Islet of Langerhans (tissue), 1 donor: Measurements from ENCODE around the gene ISG20.

ENCODE experiments used
- FAIRE-seq: peaks from one replicate; lab custom pipeline; 2011; peaks lifted over from hg19 to GRCh38; lab: Jason Lieb, UNC

The ISG20 gene

DNA sequence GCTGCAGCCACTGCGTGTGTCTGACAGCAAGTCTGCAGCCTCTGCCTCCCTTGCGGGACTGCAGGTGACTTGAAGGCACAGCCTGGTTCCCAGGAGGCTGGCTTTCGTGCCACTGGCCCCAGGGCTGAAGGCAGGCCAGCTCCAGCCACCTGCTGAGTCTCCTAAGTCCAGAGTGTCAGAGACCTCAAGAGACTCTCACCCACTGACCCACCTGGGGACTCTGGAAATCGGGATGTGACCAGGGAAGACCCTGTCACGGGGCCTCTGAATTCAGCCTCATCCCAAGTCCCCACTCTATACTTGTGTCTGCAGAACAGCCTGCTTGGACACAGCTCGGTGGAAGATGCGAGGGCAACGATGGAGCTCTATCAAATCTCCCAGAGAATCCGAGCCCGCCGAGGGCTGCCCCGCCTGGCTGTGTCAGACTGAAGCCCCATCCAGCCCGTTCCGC is 16.3 kb downstream of the ISG20 start:
- FAIRE-seq, result no peak

DNA sequence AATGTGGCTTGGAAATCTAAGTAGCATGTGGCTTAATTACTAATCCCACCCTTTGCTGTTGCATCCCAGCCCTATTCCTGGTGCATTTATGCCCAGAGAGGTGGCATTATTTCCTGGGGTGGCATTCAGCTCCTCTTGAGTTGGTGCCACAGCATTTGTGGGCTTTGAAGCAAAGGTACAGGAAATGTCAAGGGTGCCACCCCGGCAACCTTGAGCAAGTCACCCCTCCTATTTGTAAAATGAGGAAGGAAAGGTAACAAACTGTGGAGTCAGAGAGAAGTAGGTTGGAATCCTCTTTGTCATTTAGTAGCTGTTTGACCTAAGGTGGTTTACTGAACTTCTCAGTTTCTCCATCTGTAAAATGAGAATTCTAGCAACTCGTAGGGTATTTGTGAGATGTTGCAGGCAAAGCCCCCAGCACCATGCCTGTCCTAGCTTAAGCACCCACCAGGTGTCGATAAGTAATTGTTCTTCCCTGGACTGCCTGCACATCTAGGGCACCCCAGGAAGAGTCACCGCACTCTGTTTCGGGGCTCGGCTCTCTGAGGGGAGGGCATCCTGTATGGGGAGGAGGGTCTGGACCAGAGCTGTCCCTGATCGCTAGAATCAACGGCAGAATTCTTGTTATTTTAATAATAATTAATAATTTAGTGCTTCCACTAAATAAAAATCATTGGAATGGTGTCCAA is 17.1 kb downstream of the ISG20 start:
- FAIRE-seq, result no peak

- no peak for FAIRE-seq
These were observed 18.0 kb downstream of the ISG20 start for GRCh38 chr15:88656760-88657221.

- no peak for FAIRE-seq
These were observed 18.7 kb downstream of the ISG20 start for GRCh38 chr15:88657326-88658069.

DNA sequence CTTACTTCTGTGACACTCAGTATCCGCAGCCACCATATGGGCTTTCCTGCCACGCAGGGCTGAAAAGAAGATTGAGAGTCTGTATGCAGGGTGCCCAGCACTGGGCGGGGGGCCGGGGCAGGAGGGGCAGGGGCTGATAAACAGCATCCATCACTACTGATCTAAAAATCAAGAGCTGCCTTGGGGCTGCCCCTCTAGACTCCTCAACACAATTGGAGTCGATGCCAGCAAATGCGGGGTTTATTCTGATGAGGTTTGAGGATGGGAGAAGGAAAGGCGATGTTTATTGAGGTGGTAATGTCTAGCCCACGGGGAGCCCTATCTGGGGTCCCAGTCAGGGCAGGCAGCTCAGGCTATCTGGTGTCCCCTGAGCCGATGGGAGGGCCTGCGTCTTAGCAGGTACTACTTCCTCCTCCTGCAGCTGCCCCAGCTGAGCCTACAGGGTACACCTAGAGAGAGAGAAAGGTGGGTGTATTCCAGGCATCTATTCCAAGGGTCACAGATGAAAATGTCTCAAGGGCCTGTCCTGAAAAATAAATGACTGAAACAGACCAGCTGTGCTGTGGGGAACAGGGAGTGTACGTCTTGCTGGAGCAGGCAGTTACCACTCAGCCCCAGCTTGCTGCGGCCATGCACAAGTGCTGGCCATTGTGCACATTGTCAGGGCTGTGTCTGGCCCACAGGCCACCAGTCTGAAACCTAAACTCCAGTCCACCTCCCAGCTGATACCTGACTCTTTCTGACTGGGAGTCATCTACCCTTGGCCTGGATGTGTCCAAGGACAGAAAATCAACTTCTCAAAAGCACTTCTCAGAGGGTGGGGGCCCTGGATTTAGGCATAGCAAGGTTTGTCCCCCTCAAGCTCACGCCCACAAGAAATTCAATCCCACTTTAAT is 19.5 kb downstream of the ISG20 start:
- FAIRE-seq, result no peak

DNA sequence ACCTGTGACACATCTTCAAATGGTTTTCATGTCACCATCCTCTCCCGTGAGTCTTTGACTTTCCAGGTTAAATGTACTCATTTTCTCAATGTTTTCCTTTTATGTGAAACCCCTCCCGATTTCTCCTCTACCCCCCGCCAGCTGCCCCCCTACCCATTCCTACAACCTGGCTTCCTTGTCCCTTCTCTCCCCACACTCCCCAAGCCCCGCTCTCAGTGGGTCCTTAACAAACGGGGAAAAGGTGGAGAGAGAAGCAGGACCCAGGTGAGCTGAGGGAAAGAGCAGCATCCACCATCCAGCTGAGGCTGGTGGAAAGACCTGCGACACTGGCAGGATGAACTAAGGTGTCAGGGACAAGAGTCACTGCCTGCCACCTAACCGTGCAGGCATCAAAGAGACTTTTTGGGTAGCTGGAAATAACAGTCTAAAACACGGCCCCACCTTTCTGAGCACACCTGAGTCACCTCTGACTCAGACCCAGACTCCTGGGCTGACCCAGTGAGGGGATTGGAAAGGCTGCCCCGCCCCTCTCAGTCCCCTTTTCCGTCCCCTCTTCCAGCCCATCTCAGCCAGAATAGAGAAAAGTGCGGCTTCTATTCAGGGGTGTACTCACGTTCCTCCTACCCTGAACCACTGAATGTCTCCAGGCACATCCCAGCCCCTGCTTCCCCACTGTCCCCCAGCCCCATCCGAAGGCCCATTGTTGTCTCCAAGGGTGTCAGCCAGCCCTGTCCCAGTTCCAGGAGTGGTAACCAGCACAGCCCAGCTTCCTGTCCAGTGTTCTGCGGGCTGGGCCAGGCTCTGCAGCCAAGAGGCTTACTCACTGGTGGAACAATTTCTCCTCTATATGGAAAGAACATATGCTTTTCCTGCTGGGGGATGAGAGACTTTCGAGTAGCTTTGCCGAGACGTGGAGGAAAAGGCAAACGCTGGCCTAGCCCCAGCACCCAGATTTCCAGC is 20.4 kb downstream of the ISG20 start:
- FAIRE-seq, result no peak

- no peak for FAIRE-seq
These were observed 22.4 kb downstream of the ISG20 start for GRCh38 chr15:88661041-88661700.

- FAIRE-seq, result no peak
These were observed 23.1 kb downstream of the ISG20 start for GRCh38 chr15:88661761-88662556.

- FAIRE-seq, result no peak
These were observed 24.4 kb downstream of the ISG20 start for GRCh38 chr15:88663141-88663621.

GRCh38 chr15:88664151-88664778 is 25.4 kb downstream of the ISG20 start:
- no peak for FAIRE-seq

- FAIRE-seq, result no peak
These were observed 35.8 kb downstream of the ISG20 start for GRCh38 chr15:88674661-88675060.

DNA sequence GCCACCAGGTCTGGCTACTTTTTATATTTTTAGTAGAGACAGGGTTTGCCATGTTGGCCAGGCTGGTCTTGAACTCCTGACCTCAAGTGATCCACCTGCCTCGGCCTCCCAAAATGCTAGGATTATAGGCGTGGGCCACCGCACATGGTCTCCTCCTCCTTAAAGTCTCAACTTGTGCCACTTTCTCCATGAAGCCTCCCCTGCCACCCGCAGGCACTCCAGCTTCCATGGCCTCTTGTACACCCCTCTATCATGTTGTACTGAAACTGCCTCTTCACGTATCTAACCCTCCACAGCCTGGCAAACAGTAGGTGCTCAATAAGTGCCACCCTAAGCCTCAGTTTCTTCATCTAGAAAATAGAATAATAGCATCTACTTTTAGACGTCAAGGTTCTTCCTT is 39.9 kb downstream of the ISG20 start:
- no peak for FAIRE-seq

DNA sequence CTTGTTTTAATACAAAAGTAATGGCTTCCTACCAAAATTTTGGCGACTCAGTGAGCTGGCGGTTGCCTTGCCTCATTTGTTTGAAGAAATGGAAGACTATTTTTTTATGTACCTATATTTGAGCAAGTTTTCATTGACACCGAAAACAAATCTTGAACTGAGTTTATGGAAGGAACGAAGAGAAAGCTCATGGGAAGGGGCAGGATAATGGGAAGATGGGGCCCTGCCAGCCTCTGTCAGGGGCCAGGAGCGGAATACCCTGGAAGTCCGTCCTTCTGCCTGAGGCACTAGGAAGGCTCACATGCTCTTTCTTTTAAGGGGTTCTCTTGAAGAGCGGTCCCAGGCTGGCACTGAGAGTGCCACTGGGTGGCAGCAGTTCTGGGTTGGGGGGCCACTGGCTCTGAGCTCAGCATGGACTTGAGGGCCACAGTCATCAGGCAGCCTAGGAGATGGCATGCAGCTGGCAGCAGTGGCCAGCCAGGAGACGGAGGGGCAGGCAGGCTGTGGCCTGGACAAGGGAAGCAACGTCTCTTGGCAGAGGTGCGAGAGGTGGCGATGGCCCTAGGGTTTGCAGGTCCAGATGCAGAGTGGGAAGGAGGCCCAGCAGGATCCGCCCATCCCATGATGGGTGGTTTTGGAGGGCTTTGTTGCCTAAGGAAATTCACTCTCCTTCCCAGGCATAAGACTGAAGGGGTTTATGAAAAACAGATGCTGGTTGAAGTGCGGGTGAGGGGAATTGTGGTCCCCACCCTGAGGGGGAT is 41.6 kb downstream of the ISG20 start:
- FAIRE-seq, result no peak

- no peak for FAIRE-seq
These were observed 42.9 kb downstream of the ISG20 start for GRCh38 chr15:88681610-88682221.

GRCh38 chr15:88684345-88684744 is 45.5 kb downstream of the ISG20 start:
- no peak for FAIRE-seq

DNA sequence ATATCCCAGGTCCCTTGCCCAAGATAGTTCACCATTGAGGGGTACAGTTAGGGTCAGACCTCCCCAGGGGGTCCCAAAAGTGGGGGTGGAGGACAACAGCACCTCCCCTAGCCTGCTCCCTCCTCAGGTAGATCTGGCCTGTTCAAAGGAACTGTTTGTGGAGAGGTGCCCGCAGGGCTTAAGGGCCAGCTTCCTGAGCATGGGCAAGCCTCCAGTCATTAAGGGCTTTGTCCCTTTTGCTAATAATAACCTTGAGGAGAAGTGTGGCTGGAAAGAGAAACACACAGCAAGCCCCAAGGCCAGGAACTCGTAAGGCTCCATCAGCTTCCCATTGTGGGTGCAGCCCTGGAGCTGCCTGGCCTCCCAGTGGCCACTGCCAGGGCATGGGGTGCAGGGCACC is 47.4 kb downstream of the ISG20 start:
- FAIRE-seq, result no peak

- FAIRE-seq, result no peak
These were observed 49.6 kb downstream of the ISG20 start for GRCh38 chr15:88688394-88688933.

DNA sequence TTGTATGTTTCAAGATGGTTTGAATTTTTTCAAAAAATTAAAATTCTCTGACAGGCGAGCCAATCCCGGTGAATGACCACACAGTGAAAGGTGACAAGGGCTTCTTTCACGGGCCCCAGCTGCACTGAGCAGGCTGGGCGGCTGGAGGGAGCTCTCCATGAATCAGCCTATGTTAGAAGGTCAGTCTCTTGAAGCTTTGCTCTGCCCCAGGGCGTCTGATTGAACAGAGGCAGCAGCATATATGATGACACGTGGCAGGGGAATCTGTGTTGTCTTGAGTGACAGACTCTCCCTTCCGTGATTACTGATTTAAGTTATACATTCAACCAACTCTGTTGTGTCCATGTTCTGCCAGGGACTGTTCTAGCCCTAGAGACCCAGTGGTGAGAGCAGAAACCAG is 51.5 kb downstream of the ISG20 start:
- FAIRE-seq, result no peak
